ENCODE data around the gene UBE2V1. TPM values are rescaled to one million over a fixed set of nuclear protein-coding genes. Genes with fewer than 3 reads are reported as not detected.
A peak's percentile ranks its signal among the peaks of the same experiment; 100 is the strongest.
"Not testable (repeated sequence)": the region's sequence is repeated elsewhere in the genome, so short reads cannot be mapped to it uniquely, and the experiment has no call there.

UBE2V1 gene
- total RNA-seq, 1 experiment from 2014 or later: 38.1 TPM

- in situ Hi-C loops (cut with HindIII; ENCODE audit: low pct_unique_long_range_greater_than_20kb, low sequenced_read_pairs): not testable (repeated sequence)
Observed at GRCh38 chr20:50102551-50102950, 10.4 kb downstream of the UBE2V1 start.

GRCh38 chr20:50101887-50102286, 11.1 kb downstream of the UBE2V1 start:
- in situ Hi-C loops (cut with HindIII; ENCODE audit: low pct_unique_long_range_greater_than_20kb, low sequenced_read_pairs): no loop called here

More at GRCh38 chr20:50102551-50102950, 10.4 kb downstream of the UBE2V1 start:
- not testable (repeated sequence) for DNase-seq (ENCODE audit: low read depth)

GRCh38 chr20:50101281-50101680, 11.7 kb downstream of the UBE2V1 start:
- in situ Hi-C loops (cut with HindIII; ENCODE audit: low pct_unique_long_range_greater_than_20kb, low sequenced_read_pairs): no loop called here
- no peak for DNase-seq (ENCODE audit: low read depth)

More at GRCh38 chr20:50101887-50102286, 11.1 kb downstream of the UBE2V1 start:
- DNase-seq (ENCODE audit: low read depth): no peak

GRCh38 chr20:50100552-50100951, 12.4 kb downstream of the UBE2V1 start:
- in situ Hi-C loops (cut with HindIII; ENCODE audit: low pct_unique_long_range_greater_than_20kb, low sequenced_read_pairs): no loop called here
- no peak for DNase-seq (ENCODE audit: low read depth)

GRCh38 chr20:50099565-50099991, 13.4 kb downstream of the UBE2V1 start:
- in situ Hi-C loops (cut with HindIII; ENCODE audit: low pct_unique_long_range_greater_than_20kb, low sequenced_read_pairs): no loop called here
- no peak for DNase-seq (ENCODE audit: low read depth)

GRCh38 chr20:50099113-50099512, 13.8 kb downstream of the UBE2V1 start:
- in situ Hi-C loops (cut with HindIII; ENCODE audit: low pct_unique_long_range_greater_than_20kb, low sequenced_read_pairs): no loop called here
- no peak for DNase-seq (ENCODE audit: low read depth)

GRCh38 chr20:50098259-50098658, 14.7 kb downstream of the UBE2V1 start:
- in situ Hi-C loops (cut with HindIII; ENCODE audit: low pct_unique_long_range_greater_than_20kb, low sequenced_read_pairs): no loop called here
- no peak for DNase-seq (ENCODE audit: low read depth)

GRCh38 chr20:50097843-50098242, 15.1 kb downstream of the UBE2V1 start:
- in situ Hi-C loops (cut with HindIII; ENCODE audit: low pct_unique_long_range_greater_than_20kb, low sequenced_read_pairs): no loop called here
- no peak for DNase-seq (ENCODE audit: low read depth)

- no peak for DNase-seq (ENCODE audit: low read depth)
- in situ Hi-C loops (cut with HindIII; ENCODE audit: low pct_unique_long_range_greater_than_20kb, low sequenced_read_pairs): no loop called here
Observed at GRCh38 chr20:50096237-50096636, 16.7 kb downstream of the UBE2V1 start.

- DNase-seq (ENCODE audit: low read depth): no peak
- in situ Hi-C loops (cut with HindIII; ENCODE audit: low pct_unique_long_range_greater_than_20kb, low sequenced_read_pairs): no loop called here
Observed at GRCh38 chr20:50095476-50096078, 17.4 kb downstream of the UBE2V1 start.

GRCh38 chr20:50094522-50094921, 18.4 kb downstream of the UBE2V1 start:
- in situ Hi-C loops (cut with HindIII; ENCODE audit: low pct_unique_long_range_greater_than_20kb, low sequenced_read_pairs): no loop called here
- DNase-seq (ENCODE audit: low read depth): no peak

- in situ Hi-C loops (cut with HindIII; ENCODE audit: low pct_unique_long_range_greater_than_20kb, low sequenced_read_pairs): no loop called here
- no peak for DNase-seq (ENCODE audit: low read depth)
Observed at GRCh38 chr20:50093240-50093639, 19.7 kb downstream of the UBE2V1 start.

GRCh38 chr20:50092436-50092835, 20.5 kb downstream of the UBE2V1 start:
- no peak for DNase-seq (ENCODE audit: low read depth)
- in situ Hi-C loops (cut with HindIII; ENCODE audit: low pct_unique_long_range_greater_than_20kb, low sequenced_read_pairs): no loop called here

- in situ Hi-C loops (cut with HindIII; ENCODE audit: low pct_unique_long_range_greater_than_20kb, low sequenced_read_pairs): no loop called here
- no peak for DNase-seq (ENCODE audit: low read depth)
Observed at GRCh38 chr20:50089787-50090177, 23.2 kb downstream of the UBE2V1 start.

- in situ Hi-C loops (cut with HindIII; ENCODE audit: low pct_unique_long_range_greater_than_20kb, low sequenced_read_pairs): no loop called here
- DNase-seq (ENCODE audit: low read depth): no peak
Observed at GRCh38 chr20:50089140-50089786, 23.7 kb downstream of the UBE2V1 start.

GRCh38 chr20:50088022-50088421, 24.9 kb downstream of the UBE2V1 start:
- DNase-seq (ENCODE audit: low read depth): no peak
- in situ Hi-C loops (cut with HindIII; ENCODE audit: low pct_unique_long_range_greater_than_20kb, low sequenced_read_pairs): no loop called here

- DNase-seq (ENCODE audit: low read depth): peak; percentile 61
- in situ Hi-C loops (cut with HindIII; ENCODE audit: low pct_unique_long_range_greater_than_20kb, low sequenced_read_pairs): no loop called here
Observed at GRCh38 chr20:50085481-50086365, 27.2 kb downstream of the UBE2V1 start.

- in situ Hi-C loops (cut with HindIII; ENCODE audit: low pct_unique_long_range_greater_than_20kb, low sequenced_read_pairs): no loop called here
- DNase-seq (ENCODE audit: low read depth): no peak
Observed at GRCh38 chr20:50085146-50085480, 27.8 kb downstream of the UBE2V1 start.

- in situ Hi-C loops (cut with HindIII; ENCODE audit: low pct_unique_long_range_greater_than_20kb, low sequenced_read_pairs): no loop called here
Observed at GRCh38 chr20:50083034-50083433, 29.9 kb downstream of the UBE2V1 start.

More at GRCh38 chr20:50083034-50083433, 29.9 kb downstream of the UBE2V1 start:
- DNase-seq (ENCODE audit: low read depth): no peak

All from Caki2 (cell line).